ENCODE measurements around the gene HIC2.
"Not testable (repeated sequence)": the region's sequence is repeated elsewhere in the genome, so short reads cannot be mapped to it uniquely, and the experiment has no call there.

HIC2 gene

DNA sequence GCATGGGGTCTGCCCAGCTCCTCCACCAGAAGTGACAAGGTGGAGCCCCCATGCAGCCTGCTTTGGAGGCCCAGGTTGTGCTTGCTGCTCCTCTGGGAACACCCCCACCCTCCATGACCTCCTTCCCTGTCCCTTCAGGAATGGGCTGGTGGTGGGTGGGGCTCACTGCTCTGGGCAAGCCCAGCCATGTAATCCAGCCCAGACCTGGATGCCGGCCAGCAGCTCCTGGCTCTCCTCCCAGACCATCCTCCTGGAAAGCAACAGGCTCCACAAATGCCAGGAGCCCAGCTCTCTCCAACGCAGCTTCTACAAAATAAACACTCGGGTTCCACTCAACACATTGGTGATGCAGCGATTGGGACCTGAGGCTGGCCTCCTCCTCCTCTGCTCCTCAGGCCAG lies 80.8 kb downstream of the HIC2 start:
- H3K4me1 ChIP-seq (ENCODE audit: control insufficient read depth, insufficient read depth, low read length); H3K4me3 ChIP-seq (ENCODE audit: low read length): not testable (repeated sequence)

GRCh38 chr22:21498489-21498888 lies 81.3 kb downstream of the HIC2 start:
- not testable (repeated sequence) for H3K27me3 ChIP-seq (ENCODE audit: control insufficient read depth, insufficient read depth, low read length); H3K9ac ChIP-seq (ENCODE audit: low read length); H3K9me3 ChIP-seq (ENCODE audit: control insufficient read depth, low read length); H3K4me3 ChIP-seq (ENCODE audit: low read length); H3K4me1 ChIP-seq (ENCODE audit: control insufficient read depth, insufficient read depth, low read length); H3K36me3 ChIP-seq (ENCODE audit: control insufficient read depth, insufficient read depth, low read length)

More for the DNA sequence above, 80.8 kb downstream of the HIC2 start:
- H3K36me3 ChIP-seq (ENCODE audit: control insufficient read depth, insufficient read depth, low read length); H3K27me3 ChIP-seq (ENCODE audit: control insufficient read depth, insufficient read depth, low read length); H3K9me3 ChIP-seq (ENCODE audit: control insufficient read depth, low read length); H3K9ac ChIP-seq (ENCODE audit: low read length): not testable (repeated sequence)

DNA sequence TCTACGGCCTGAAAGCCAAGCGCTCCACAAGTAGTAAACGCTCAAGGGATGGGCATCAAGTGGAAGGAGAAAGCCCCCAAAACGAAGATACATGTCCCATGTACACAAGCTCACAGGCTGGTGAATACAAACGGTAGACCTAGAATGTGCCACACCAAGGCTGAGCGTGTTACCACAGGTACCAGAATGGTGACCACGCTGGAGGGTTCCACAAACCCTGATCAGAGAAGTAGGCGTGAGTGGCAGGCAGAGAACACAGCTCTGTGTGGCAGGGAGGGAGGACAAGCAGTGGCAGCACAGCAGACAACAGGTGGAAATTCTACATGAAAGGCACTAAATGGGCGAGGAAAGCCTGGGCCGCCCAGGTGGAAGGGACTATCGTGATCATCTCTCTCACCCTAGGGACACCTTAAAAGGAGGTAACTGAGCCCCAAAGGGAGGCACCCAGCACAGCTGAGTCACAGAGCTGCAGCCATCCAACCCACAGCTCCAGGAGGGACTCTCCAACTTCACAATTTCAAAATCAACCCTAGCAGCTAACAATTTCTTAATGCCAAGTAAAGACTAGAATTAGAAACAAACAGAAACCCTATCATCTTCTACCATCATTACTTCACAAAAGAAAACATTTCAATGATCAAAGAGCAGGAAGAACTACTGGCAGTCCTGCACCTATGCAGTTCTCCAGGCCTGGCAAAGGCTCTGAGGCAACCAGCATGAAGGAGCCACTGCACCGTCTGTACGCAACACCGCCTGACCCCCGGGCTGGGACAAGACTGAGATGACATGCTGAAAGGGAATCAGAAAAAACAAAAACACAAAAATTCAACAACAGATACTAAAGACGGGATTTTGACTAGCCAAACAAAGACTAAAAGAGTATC lies 82.7 kb downstream of the HIC2 start:
- not testable (repeated sequence) for H3K27me3 ChIP-seq (ENCODE audit: control insufficient read depth, insufficient read depth, low read length); H3K36me3 ChIP-seq (ENCODE audit: control insufficient read depth, insufficient read depth, low read length); H3K4me1 ChIP-seq (ENCODE audit: control insufficient read depth, insufficient read depth, low read length); H3K4me3 ChIP-seq (ENCODE audit: low read length); H3K9ac ChIP-seq (ENCODE audit: low read length); H3K9me3 ChIP-seq (ENCODE audit: control insufficient read depth, low read length)
